Measurements from ENCODE around the gene ZNF446. TPM values are rescaled to one million over a fixed set of nuclear protein-coding genes. Genes with fewer than 3 reads are reported as not detected.
A peak's percentile ranks its signal among the peaks of the same experiment; 100 is the strongest.

The ZNF446 gene
- total RNA-seq, 1 experiment from 2014 or later: 6.0 TPM

- H3K27ac Mint-ChIP-seq: no peak within 1 kb of the TSS
- peaks cover 64% of the 10 kb centered on the region for H3K27me3 Mint-ChIP-seq (ENCODE audit: low read depth)
- ATAC-seq: peak; percentile 98
- DNase-seq (ENCODE audit: low spot score): peak; percentile 96
- ChIA-PET POLR2A (interaction anchor here (1.1 to 1.4 kb wide), 4 partner anchors 9 to 92 kb away, joined by 3 to 7 read pairs (median 4); partner anchors contain the start of genes TRIM28, ZNF497 and ZNF584), CTCF (interaction anchor here (0.5 to 1.4 kb wide), 7 partner anchors 12 to 268 kb away, joined by 3 to 7 read pairs (median 4); partner anchors contain the start of genes ZBTB45, ZNF132, ZNF497 and ZNF584)
- TF ChIP-seq, protein P1, sequence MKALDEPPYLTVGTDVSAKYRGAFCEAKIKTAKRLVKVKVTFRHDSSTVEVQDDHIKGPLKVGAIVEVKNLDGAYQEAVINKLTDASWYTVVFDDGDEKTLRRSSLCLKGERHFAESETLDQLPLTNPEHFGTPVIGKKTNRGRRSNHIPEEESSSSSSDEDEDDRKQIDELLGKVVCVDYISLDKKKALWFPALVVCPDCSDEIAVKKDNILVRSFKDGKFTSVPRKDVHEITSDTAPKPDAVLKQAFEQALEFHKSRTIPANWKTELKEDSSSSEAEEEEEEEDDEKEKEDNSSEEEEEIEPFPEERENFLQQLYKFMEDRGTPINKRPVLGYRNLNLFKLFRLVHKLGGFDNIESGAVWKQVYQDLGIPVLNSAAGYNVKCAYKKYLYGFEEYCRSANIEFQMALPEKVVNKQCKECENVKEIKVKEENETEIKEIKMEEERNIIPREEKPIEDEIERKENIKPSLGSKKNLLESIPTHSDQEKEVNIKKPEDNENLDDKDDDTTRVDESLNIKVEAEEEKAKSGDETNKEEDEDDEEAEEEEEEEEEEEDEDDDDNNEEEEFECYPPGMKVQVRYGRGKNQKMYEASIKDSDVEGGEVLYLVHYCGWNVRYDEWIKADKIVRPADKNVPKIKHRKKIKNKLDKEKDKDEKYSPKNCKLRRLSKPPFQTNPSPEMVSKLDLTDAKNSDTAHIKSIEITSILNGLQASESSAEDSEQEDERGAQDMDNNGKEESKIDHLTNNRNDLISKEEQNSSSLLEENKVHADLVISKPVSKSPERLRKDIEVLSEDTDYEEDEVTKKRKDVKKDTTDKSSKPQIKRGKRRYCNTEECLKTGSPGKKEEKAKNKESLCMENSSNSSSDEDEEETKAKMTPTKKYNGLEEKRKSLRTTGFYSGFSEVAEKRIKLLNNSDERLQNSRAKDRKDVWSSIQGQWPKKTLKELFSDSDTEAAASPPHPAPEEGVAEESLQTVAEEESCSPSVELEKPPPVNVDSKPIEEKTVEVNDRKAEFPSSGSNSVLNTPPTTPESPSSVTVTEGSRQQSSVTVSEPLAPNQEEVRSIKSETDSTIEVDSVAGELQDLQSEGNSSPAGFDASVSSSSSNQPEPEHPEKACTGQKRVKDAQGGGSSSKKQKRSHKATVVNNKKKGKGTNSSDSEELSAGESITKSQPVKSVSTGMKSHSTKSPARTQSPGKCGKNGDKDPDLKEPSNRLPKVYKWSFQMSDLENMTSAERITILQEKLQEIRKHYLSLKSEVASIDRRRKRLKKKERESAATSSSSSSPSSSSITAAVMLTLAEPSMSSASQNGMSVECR (CRISPR knock-in tag; IDR thresholded peaks at IDR 0.05; ENCODE audit: borderline replicate concordance): peak; percentile 94; the same call in 1 of the 2 replicates
- peak; percentile 85 for TF ChIP-seq GABPB1 (CRISPR knock-in tag; IDR thresholded peaks at IDR 0.05)
- TF ChIP-seq ATF1 (CRISPR knock-in tag; IDR thresholded peaks at IDR 0.05): no peak
- TF ChIP-seq ELF4 (CRISPR knock-in tag; IDR thresholded peaks at IDR 0.05; ENCODE audit: low read depth): no peak
- TF ChIP-seq ZNF121 (CRISPR knock-in tag; IDR thresholded peaks at IDR 0.05): no peak
- TF ChIP-seq, protein P2, sequence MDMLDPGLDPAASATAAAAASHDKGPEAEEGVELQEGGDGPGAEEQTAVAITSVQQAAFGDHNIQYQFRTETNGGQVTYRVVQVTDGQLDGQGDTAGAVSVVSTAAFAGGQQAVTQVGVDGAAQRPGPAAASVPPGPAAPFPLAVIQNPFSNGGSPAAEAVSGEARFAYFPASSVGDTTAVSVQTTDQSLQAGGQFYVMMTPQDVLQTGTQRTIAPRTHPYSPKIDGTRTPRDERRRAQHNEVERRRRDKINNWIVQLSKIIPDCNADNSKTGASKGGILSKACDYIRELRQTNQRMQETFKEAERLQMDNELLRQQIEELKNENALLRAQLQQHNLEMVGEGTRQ (CRISPR knock-in tag; IDR thresholded peaks at IDR 0.05): peak; percentile 46
- peak; percentile 41; the same call in 1 of the 2 replicates for TF ChIP-seq ESRRA (CRISPR knock-in tag; IDR thresholded peaks at IDR 0.05; ENCODE audit: borderline replicate concordance)
- TF ChIP-seq NFYB (CRISPR knock-in tag; conservative IDR thresholded peaks at IDR 0.05; ENCODE audit: low read depth): peak; percentile 85
- TF ChIP-seq NFE2L1 (CRISPR knock-in tag; IDR thresholded peaks at IDR 0.05): no peak
- TF ChIP-seq EMX1 (CRISPR knock-in tag; IDR thresholded peaks at IDR 0.05): no peak
- TF ChIP-seq MXD4 (CRISPR knock-in tag; IDR thresholded peaks at IDR 0.05; ENCODE audit: borderline replicate concordance): no peak
- no peak for TF ChIP-seq ZBTB21 (CRISPR knock-in tag; IDR thresholded peaks at IDR 0.05; ENCODE audit: borderline replicate concordance)
- TF ChIP-seq, protein P3, sequence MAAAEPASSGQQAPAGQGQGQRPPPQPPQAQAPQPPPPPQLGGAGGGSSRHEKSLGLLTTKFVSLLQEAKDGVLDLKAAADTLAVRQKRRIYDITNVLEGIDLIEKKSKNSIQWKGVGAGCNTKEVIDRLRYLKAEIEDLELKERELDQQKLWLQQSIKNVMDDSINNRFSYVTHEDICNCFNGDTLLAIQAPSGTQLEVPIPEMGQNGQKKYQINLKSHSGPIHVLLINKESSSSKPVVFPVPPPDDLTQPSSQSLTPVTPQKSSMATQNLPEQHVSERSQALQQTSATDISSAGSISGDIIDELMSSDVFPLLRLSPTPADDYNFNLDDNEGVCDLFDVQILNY (CRISPR knock-in tag; IDR thresholded peaks at IDR 0.05): peak; percentile 40; the same call in 1 of the 2 replicates
- no peak for TF ChIP-seq KAT7 (CRISPR knock-in tag; IDR thresholded peaks at IDR 0.05; ENCODE audit: borderline replicate concordance)
- peak; percentile 56; the same call in 1 of the 2 replicates for TF ChIP-seq TEAD1 (CRISPR knock-in tag; IDR thresholded peaks at IDR 0.05)
- TF ChIP-seq ETV6 (CRISPR knock-in tag; IDR thresholded peaks at IDR 0.05): 0 out of 2 replicates have a peak, but pooled peaks have one; percentile 47
- TF ChIP-seq TP53 (CRISPR knock-in tag; IDR thresholded peaks at IDR 0.05): no peak
- TF ChIP-seq TEAD4 (CRISPR knock-in tag; IDR thresholded peaks at IDR 0.05): no peak
- TF ChIP-seq USF1 (CRISPR knock-in tag; IDR thresholded peaks at IDR 0.05): 0 out of 2 replicates have a peak, but pooled peaks have one; percentile 59
- 0 out of 2 replicates have a peak, but pooled peaks have one; percentile 70 for TF ChIP-seq CREM (CRISPR knock-in tag; IDR thresholded peaks at IDR 0.05)
- TF ChIP-seq SP1 (CRISPR knock-in tag; conservative IDR thresholded peaks at IDR 0.05): peak; percentile 60
- TF ChIP-seq, protein P4, sequence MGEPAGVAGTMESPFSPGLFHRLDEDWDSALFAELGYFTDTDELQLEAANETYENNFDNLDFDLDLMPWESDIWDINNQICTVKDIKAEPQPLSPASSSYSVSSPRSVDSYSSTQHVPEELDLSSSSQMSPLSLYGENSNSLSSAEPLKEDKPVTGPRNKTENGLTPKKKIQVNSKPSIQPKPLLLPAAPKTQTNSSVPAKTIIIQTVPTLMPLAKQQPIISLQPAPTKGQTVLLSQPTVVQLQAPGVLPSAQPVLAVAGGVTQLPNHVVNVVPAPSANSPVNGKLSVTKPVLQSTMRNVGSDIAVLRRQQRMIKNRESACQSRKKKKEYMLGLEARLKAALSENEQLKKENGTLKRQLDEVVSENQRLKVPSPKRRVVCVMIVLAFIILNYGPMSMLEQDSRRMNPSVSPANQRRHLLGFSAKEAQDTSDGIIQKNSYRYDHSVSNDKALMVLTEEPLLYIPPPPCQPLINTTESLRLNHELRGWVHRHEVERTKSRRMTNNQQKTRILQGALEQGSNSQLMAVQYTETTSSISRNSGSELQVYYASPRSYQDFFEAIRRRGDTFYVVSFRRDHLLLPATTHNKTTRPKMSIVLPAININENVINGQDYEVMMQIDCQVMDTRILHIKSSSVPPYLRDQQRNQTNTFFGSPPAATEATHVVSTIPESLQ (CRISPR knock-in tag; IDR thresholded peaks at IDR 0.05): 0 out of 2 replicates have a peak, but pooled peaks have one; percentile 41
- no peak for TF ChIP-seq E2F4 (CRISPR knock-in tag; IDR thresholded peaks at IDR 0.05; ENCODE audit: borderline replicate concordance, low read depth)
- peak; percentile 18; the same call in 1 of the 2 replicates for TF ChIP-seq FOXK1 (CRISPR knock-in tag; IDR thresholded peaks at IDR 0.05)
- TF ChIP-seq, protein P5, sequence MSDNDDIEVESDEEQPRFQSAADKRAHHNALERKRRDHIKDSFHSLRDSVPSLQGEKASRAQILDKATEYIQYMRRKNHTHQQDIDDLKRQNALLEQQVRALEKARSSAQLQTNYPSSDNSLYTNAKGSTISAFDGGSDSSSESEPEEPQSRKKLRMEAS (CRISPR knock-in tag; IDR thresholded peaks at IDR 0.05): peak; percentile 80
- H3K9me3 Mint-ChIP-seq: peaks cover 35% of the 10 kb centered on the region
- H3K4me1 Mint-ChIP-seq: peaks cover 7% of the 10 kb centered on the region
- H3K36me3 Mint-ChIP-seq: peaks cover 22% of the 10 kb centered on the region
- H3K4me3 Mint-ChIP-seq: peak within 1 kb of the TSS; percentile 63
Measured at GRCh38 chr19:58451358-58452101, 24.6 kb upstream of the ZNF446 start, which contains the start of gene ZNF324B. Gene ZNF324B (plus strand): TSS chr19:58451622. CDS start chr19:58453702, 2,080 bp downstream.
